COLO668 (cell line): ENCODE measurements around the gene CPE.

Source experiments
- DNase-seq: peaks from one replicate; lab custom pipeline; 2025; ENCODE audit not compliant: unreplicated experiment; lab: John Stamatoyannopoulos, UW

CPE gene

GRCh38 chr4:165542476-165542875 lies 163.7 kb downstream of the CPE start:
- no peak for DNase-seq
